ENCODE results near the gene KCNH2.
"Not testable (repeated sequence)": the region's sequence is repeated elsewhere in the genome, so short reads cannot be mapped to it uniquely, and the experiment has no call there.

KCNH2 gene

GRCh38 chr7:151017953-151018420, 39.9 kb upstream of the KCNH2 start:
- H3K36me3 ChIP-seq (ENCODE audit: control insufficient read depth in 1 of 2, insufficient read depth in 2 of 2, low read length in 2 of 2), result no peaks in the 10 kb centered on the region
- H3K27me3 ChIP-seq (ENCODE audit: low read depth, low read length), result peaks cover 20% of the 10 kb centered on the region
- peaks cover under 1 to 21% of the 10 kb centered on the region in 2 donors for H3K4me1 ChIP-seq (ENCODE audit: control insufficient read depth in 1 of 2, insufficient read depth in 2 of 2, low read length in 2 of 2)
- no peak overlapping the region for H3K27ac ChIP-seq (ENCODE audit: low read length)
- peak overlapping the region; percentile 11 to 50 for H3K4me3 ChIP-seq (ENCODE audit: low read depth in 1 of 2, low read length in 2 of 2)
- no peaks in the 10 kb centered on the region for H3K9me3 ChIP-seq (ENCODE audit: control insufficient read depth in 1 of 2, low read length in 2 of 2)

- Histone ChIP-seq H3K36me3 (ENCODE audit: control insufficient read depth in 1 of 2, insufficient read depth in 2 of 2, low read length in 2 of 2) (no peaks in the 10 kb centered on the region), H3K4me1 (ENCODE audit: control insufficient read depth in 1 of 2, insufficient read depth in 2 of 2, low read length in 2 of 2) (peaks cover 6 to 26% of the 10 kb centered on the region in 2 donors), H3K27me3 (ENCODE audit: low read depth, low read length) (peaks cover 21% of the 10 kb centered on the region), H3K9me3 (ENCODE audit: control insufficient read depth in 1 of 2, low read length in 2 of 2) (no peaks in the 10 kb centered on the region), H3K4me3 (ENCODE audit: low read depth in 1 of 2, low read length in 2 of 2) (no peak overlapping the region), H3K27ac (ENCODE audit: low read length) (no peak overlapping the region)
These were observed 39.3 kb upstream of the KCNH2 start for GRCh38 chr7:151017370-151017952.

DNA sequence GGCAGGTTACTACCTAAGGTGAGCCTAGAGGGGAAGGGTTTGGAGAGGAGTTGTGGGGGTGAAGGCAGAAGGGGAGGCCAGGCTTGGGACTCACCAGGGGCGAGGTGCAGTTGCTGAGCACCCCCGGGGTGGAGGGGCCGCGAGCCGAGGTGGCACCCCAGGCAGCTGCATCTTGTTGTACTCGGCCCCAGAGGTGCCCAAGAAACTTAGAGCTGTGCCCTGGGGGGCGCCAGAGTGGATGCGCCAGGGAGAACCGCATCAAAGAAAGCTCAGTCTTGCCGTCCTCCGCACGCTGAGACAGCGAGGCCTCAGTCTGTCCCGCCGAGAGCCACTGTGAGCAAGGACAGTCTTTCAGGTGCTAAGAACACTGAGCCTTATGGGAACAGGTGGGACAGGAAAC, 38.8 kb upstream of the KCNH2 start:
- H3K27ac ChIP-seq (ENCODE audit: low read length), result no peak overlapping the region
- no peak overlapping the region for H3K4me3 ChIP-seq (ENCODE audit: low read depth in 1 of 2, low read length in 2 of 2)
- peaks cover 6 to 26% of the 10 kb centered on the region in 2 donors for H3K4me1 ChIP-seq (ENCODE audit: control insufficient read depth in 1 of 2, insufficient read depth in 2 of 2, low read length in 2 of 2)
- H3K27me3 ChIP-seq (ENCODE audit: low read depth, low read length), result peaks cover 25% of the 10 kb centered on the region
- no peaks in the 10 kb centered on the region for H3K9me3 ChIP-seq (ENCODE audit: control insufficient read depth in 1 of 2, low read length in 2 of 2)
- no peaks in the 10 kb centered on the region for H3K36me3 ChIP-seq (ENCODE audit: control insufficient read depth in 1 of 2, insufficient read depth in 2 of 2, low read length in 2 of 2)

DNA sequence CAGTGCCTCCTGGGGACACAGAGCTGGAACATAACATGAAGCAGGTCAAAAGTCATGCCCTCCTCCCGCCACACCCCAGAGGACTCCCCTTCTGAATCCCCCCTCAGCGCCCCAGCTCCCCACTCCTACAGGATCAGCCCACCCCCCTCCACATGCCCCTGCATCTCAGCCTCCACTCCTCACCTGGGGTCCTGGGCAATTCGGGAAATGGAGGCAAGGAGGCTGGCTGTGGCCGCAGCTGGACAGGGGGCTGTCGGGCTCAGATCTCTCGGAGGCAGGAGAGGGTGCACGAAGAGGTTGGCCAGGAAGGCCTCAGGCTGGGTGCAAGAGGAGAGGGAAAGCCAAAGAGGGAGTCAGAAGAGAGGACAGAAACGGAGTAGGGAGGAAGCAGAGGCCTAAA, 38.4 kb upstream of the KCNH2 start:
- peaks cover 25% of the 10 kb centered on the region for H3K27me3 ChIP-seq (ENCODE audit: low read depth, low read length)
- H3K9me3 ChIP-seq (ENCODE audit: control insufficient read depth in 1 of 2, low read length in 2 of 2), result no peaks in the 10 kb centered on the region
- no peaks in the 10 kb centered on the region for H3K36me3 ChIP-seq (ENCODE audit: control insufficient read depth in 1 of 2, insufficient read depth in 2 of 2, low read length in 2 of 2)
- no peak overlapping the region for H3K27ac ChIP-seq (ENCODE audit: low read length)
- peaks cover 6 to 26% of the 10 kb centered on the region in 2 donors for H3K4me1 ChIP-seq (ENCODE audit: control insufficient read depth in 1 of 2, insufficient read depth in 2 of 2, low read length in 2 of 2)
- H3K4me3 ChIP-seq (ENCODE audit: low read depth in 1 of 2, low read length in 2 of 2), result no peak overlapping the region

DNA sequence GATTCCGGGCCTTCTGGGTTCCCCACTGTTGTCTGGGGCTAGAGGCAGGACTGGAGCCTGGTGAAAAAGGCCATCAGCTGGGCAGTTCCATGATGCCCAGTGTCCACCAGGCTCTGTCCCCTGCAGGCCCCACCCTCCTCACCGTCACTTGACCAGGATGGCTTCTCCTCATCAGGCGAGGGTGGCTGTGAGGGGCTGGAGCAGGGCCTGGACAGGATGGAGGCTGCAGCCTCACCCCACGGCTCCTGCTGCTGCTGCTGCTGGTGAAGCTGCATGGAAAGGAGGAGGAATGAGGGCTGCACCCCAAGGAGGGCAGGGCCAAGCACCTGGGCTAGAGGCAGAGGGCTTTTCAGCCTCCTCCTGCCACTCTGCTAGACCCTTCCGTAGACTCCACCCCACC, 37.8 kb upstream of the KCNH2 start:
- Histone ChIP-seq H3K9me3 (ENCODE audit: control insufficient read depth in 1 of 2, low read length in 2 of 2) (no peaks in the 10 kb centered on the region), H3K4me1 (ENCODE audit: control insufficient read depth in 1 of 2, insufficient read depth in 2 of 2, low read length in 2 of 2) (peaks cover 6 to 26% of the 10 kb centered on the region in 2 donors), H3K36me3 (ENCODE audit: control insufficient read depth in 1 of 2, insufficient read depth in 2 of 2, low read length in 2 of 2) (no peaks in the 10 kb centered on the region), H3K4me3 (ENCODE audit: low read depth in 1 of 2, low read length in 2 of 2) (no peak overlapping the region), H3K27ac (ENCODE audit: low read length) (no peak overlapping the region), H3K27me3 (ENCODE audit: low read depth, low read length) (peaks cover 25% of the 10 kb centered on the region)

GRCh38 chr7:151014950-151015349, 36.8 kb upstream of the KCNH2 start:
- Histone ChIP-seq H3K4me3 (ENCODE audit: low read depth in 1 of 2, low read length in 2 of 2) (no peak overlapping the region), H3K27ac (ENCODE audit: low read length) (no peak overlapping the region), H3K36me3 (ENCODE audit: control insufficient read depth in 1 of 2, insufficient read depth in 2 of 2, low read length in 2 of 2) (no peaks in the 10 kb centered on the region), H3K9me3 (ENCODE audit: control insufficient read depth in 1 of 2, low read length in 2 of 2) (no peaks in the 10 kb centered on the region), H3K4me1 (ENCODE audit: control insufficient read depth in 1 of 2, insufficient read depth in 2 of 2, low read length in 2 of 2) (peaks cover 6 to 34% of the 10 kb centered on the region in 2 donors), H3K27me3 (ENCODE audit: low read depth, low read length) (peaks cover 20% of the 10 kb centered on the region)

DNA sequence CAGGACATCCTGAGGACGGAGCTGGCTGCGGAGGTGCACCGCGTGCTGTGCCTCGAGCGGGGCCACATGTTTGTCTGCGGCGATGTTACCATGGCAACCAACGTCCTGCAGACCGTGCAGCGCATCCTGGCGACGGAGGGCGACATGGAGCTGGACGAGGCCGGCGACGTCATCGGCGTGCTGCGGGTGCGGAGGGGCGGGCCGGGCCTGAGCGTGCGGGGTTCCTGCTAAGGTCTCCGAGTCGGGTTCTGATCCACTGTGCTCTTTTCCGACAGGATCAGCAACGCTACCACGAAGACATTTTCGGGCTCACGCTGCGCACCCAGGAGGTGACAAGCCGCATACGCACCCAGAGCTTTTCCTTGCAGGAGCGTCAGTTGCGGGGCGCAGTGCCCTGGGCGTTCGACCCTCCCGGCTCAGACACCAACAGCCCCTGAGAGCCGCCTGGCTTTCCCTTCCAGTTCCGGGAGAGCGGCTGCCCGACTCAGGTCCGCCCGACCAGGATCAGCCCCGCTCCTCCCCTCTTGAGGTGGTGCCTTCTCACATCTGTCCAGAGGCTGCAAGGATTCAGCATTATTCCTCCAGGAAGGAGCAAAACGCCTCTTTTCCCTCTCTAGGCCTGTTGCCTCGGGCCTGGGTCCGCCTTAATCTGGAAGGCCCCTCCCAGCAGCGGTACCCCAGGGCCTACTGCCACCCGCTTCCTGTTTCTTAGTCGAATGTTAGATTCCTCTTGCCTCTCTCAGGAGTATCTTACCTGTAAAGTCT, 35.8 kb upstream of the KCNH2 start:
- peaks cover 6 to 35% of the 10 kb centered on the region in 2 donors for H3K4me1 ChIP-seq (ENCODE audit: control insufficient read depth in 1 of 2, insufficient read depth in 2 of 2, low read length in 2 of 2)
- H3K27ac ChIP-seq (ENCODE audit: low read length), result no peak overlapping the region
- no peaks in the 10 kb centered on the region for H3K9me3 ChIP-seq (ENCODE audit: control insufficient read depth in 1 of 2, low read length in 2 of 2)
- peak overlapping the region; percentile 26 to 62 for H3K4me3 ChIP-seq (ENCODE audit: low read depth in 1 of 2, low read length in 2 of 2)
- H3K27me3 ChIP-seq (ENCODE audit: low read depth, low read length), result peaks cover 10% of the 10 kb centered on the region
- no peaks in the 10 kb centered on the region for H3K36me3 ChIP-seq (ENCODE audit: control insufficient read depth in 1 of 2, insufficient read depth in 2 of 2, low read length in 2 of 2)

GRCh38 chr7:151013356-151013732, 35.2 kb upstream of the KCNH2 start:
- Histone ChIP-seq H3K27me3 (ENCODE audit: low read depth, low read length) (peaks cover 10% of the 10 kb centered on the region), H3K4me1 (ENCODE audit: control insufficient read depth in 1 of 2, insufficient read depth in 2 of 2, low read length in 2 of 2) (peaks cover 6 to 36% of the 10 kb centered on the region in 2 donors)

GRCh38 chr7:151012911-151013347, 34.8 kb upstream of the KCNH2 start:
- Histone ChIP-seq H3K27ac (ENCODE audit: low read length) (no peak overlapping the region), H3K9me3 (ENCODE audit: control insufficient read depth in 1 of 2, low read length in 2 of 2) (no peaks in the 10 kb centered on the region), H3K27me3 (ENCODE audit: low read depth, low read length) (peaks cover 10% of the 10 kb centered on the region), H3K4me1 (ENCODE audit: control insufficient read depth in 1 of 2, insufficient read depth in 2 of 2, low read length in 2 of 2) (peaks cover 6 to 34% of the 10 kb centered on the region in 2 donors), H3K4me3 (ENCODE audit: low read depth in 1 of 2, low read length in 2 of 2) (peak overlapping the region in 1 of 2 donors; percentile 62), H3K36me3 (ENCODE audit: control insufficient read depth in 1 of 2, insufficient read depth in 2 of 2, low read length in 2 of 2) (no peaks in the 10 kb centered on the region)

More at GRCh38 chr7:151013356-151013732, 35.2 kb upstream of the KCNH2 start:
- Histone ChIP-seq H3K27ac (ENCODE audit: low read length) (no peak overlapping the region), H3K9me3 (ENCODE audit: control insufficient read depth in 1 of 2, low read length in 2 of 2) (no peaks in the 10 kb centered on the region), H3K36me3 (ENCODE audit: control insufficient read depth in 1 of 2, insufficient read depth in 2 of 2, low read length in 2 of 2) (no peaks in the 10 kb centered on the region), H3K4me3 (ENCODE audit: low read depth in 1 of 2, low read length in 2 of 2) (peak overlapping the region in 1 of 2 donors; percentile 62)

- Histone ChIP-seq H3K27ac (ENCODE audit: low read length) (no peak overlapping the region), H3K4me3 (ENCODE audit: low read depth in 1 of 2, low read length in 2 of 2) (no peak overlapping the region), H3K36me3 (ENCODE audit: control insufficient read depth in 1 of 2, insufficient read depth in 2 of 2, low read length in 2 of 2) (no peaks in the 10 kb centered on the region), H3K9me3 (ENCODE audit: control insufficient read depth in 1 of 2, low read length in 2 of 2) (no peaks in the 10 kb centered on the region), H3K4me1 (ENCODE audit: control insufficient read depth in 1 of 2, insufficient read depth in 2 of 2, low read length in 2 of 2) (peaks cover 6 to 32% of the 10 kb centered on the region in 2 donors), H3K27me3 (ENCODE audit: low read depth, low read length) (peaks cover 10% of the 10 kb centered on the region)
These were observed 34.0 kb upstream of the KCNH2 start for GRCh38 chr7:151012031-151012692.

DNA sequence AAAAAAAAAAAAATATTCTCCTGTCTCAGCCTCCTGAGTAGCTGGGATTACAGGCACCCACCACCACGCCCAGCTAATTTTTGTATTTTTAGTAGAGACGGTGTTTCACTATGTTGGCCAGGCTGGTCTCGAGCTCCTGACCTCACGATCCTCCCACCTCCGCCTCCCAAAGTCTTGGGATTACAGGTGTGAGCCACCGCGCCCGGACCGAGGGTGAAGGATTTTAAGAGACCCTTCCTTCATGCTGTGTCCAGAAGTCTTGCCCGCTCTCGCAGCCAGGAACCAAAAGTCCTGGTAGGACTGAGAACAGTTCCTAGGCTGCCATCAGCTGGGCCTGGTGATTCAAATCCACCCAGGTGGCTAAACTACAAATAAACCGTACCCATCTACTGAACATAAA, 33.5 kb upstream of the KCNH2 start:
- H3K36me3 ChIP-seq (ENCODE audit: control insufficient read depth in 1 of 2, insufficient read depth in 2 of 2, low read length in 2 of 2); H3K9me3 ChIP-seq (ENCODE audit: control insufficient read depth in 1 of 2, low read length in 2 of 2); H3K27ac ChIP-seq (ENCODE audit: low read length); H3K4me3 ChIP-seq (ENCODE audit: low read depth in 1 of 2, low read length in 2 of 2); H3K27me3 ChIP-seq (ENCODE audit: low read depth, low read length): not testable (repeated sequence)
- peaks cover 6 to 34% of the 10 kb centered on the region in 2 donors for H3K4me1 ChIP-seq (ENCODE audit: control insufficient read depth in 1 of 2, insufficient read depth in 2 of 2, low read length in 2 of 2)
